HG03064 (cell line): ENCODE measurements around the gene CANT1.
A peak's percentile ranks its signal among the peaks of the same experiment; 100 is the strongest.

Experiments
- ATAC-seq: cut with Tn5 transposase; IDR thresholded peaks from one replicate; pipeline ENCODE4 v1.9.1; 2021; ENCODE audit warnings: low read depth; ENCODE audit not compliant: unreplicated experiment

The CANT1 gene

DNA sequence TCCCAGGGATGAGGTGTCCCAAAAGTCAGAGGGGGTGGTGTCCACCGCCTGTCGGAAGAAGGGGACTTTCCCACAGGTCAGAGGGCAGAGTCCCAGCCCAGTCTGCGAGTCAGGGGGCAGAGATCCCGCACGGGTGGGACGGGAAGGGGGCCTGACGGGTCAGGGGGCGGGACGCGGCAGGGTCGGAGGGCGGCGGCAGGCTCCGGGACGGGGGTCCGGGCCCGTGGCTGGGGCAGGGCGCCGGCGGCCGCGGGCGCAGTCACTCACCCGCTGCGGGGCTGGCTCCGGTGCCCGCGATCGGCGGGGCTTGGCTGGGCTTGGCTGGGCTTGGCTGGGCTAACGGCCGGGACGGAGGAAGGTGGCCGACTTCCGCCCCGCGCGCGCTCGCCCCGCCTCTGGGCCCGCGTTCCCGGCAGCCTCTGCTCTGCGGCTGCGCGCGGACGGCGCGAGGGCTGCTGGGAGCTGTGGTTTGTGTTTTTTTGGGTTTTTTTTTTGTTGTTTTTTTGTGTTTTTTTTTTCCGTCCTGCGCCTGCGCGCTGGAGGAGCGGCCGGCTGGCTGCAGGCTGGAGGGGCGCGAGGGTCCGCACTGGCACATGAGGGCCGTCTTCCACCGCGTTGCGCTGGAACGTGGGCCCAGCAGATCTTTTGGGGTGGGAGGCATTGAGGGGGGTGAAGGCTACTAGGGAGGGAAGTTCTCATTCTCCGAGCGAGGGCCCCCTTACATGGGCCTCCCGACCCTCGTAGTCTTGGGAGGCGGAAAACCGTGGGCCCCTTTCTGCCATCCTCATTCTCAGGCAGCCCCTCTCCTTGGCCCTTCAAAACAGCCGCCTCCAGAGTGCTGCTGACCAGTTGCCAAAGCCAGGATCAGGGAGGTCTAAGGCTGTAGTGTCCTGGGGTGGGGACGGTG lies at the start of gene CANT1:
Gene CANT1, minus strand, starts transcription at position 368 of the 907 bp plus-strand sequence. CDS start 12,142 bp downstream, outside the sequence.
- peak; percentile 60 for ATAC-seq

DNA sequence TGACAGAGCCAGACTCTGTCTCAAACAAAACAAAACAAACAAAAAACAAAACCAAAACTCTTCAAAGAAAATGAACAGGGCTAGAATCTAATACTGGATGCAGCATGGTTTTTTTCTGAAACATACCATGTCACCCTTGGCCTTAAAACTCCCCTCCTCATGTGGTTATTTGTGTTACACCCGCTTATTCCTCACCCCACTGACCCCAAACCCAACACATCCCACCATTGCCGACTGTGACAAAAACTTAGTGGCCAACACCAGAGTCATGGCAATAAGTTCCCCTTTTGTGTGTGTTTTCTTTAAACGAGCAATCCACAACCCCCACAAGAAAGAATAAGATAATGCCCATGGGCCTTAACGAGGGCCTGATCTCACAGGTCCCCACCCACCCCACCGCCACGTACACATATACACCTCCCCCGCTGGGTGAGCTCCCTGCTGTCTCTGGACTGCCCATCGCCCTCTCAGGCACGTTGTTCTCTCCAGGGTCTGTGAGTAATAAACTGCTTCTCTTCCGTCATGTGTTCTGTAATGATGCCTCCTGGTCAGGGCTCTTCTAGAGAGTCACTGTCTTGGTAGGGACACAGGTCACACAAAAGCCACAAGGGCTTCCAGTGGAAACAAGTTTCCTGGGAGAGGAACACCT lies 48.3 kb upstream of the CANT1 start:
- no peak for ATAC-seq

DNA sequence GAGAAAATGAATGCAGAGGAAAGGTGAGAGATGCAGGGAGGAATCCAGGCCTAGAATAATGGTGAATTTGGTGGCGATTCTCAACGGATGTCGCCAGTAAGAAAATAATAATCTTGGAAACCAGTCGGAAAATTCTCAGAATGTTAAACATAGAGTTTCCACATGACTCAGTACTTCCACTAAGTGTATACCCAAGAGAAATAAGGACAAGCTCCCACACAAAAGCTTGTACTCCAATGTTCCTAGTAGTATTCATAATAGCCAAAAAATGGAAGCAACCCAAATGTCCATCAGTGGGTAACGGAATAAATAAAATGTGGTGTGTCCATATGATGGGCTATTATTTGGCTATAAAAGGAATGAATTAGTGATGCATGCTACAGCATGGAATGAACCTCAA lies 45.6 kb upstream of the CANT1 start:
- ATAC-seq = no peak

DNA sequence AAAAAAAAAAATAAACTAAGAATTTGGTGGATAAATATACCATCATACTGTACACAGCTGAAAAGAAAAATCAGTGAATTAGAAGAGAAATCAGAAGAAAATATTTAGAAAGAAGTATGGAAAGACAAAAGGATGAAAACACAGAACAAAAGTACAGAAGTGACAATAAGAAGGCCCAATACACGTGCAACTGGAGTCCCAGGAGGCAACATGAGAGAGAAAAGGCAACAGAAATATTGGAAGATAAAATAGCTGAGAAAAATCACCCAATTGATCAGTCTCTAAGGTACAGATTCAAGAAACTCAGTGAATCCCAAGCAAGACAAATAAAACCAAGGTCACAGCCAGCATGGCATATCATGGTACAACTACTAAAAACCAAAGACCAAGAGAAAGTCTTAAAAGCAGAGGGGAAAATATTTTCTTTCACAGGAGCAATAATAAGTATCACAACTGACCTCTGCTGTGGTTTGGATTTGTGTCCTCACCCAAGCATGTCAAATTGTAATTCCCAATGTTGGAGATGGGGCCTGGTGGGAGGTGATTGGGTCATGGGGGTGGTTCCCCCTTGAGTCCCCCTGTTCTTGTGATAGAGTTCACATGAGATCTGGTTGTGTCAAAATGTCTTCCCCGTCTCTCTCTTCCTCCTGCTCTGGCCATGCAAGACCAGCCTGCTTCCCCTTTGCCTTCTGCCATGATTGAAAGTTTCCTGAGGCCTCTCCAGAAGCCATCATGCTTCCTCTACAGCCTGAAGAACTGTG lies 44.8 kb upstream of the CANT1 start:
- ATAC-seq = no peak

DNA sequence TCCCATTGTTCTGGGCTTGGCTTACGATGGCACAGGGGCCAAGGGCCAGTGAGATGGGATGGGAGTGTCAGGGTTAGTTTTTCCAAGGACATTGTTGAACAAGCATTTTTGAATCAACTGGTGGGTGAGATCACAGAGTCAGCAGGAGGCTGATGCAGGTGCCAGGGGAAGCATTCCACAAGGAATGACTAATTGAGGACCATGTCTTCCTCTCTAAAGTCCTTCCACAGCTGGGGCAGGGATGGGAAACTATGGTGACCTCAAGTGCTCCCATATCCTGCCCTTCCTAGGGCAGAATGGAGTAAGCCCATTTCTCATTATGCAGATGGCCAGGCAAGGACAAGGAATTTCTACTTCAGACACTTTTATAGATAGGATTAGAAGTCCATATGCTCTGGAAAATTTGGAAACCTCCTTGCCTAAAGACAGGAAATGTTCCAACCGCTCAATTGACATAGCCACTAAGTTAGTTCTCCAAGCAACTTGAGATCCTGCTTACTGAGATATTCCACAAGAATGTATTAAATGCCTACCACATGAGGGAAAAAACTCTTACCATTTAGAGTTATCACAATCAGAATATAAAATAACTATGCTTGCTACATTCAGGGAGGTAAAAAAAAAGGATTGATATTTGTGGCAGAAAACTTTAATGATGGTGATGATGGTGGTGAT lies 43.8 kb upstream of the CANT1 start:
- no peak for ATAC-seq

DNA sequence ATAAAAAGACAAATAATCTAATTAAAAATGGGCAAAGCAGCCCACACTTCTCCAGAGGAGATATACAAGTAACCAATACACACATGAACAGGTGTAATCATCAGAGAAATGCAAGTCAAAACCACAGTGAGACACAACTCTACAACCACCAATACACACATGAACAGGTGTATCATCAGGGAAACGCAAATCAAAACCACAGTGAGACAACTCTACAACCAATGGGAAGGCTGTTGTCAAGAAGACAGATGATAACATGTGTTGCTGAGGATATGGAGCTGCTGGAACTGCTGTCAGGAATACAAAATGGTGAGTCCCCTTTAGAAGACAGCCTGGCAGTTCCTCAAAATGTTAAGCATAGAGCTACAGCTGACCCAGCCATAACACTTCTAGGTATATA lies 42.6 kb upstream of the CANT1 start:
- ATAC-seq = no peak

DNA sequence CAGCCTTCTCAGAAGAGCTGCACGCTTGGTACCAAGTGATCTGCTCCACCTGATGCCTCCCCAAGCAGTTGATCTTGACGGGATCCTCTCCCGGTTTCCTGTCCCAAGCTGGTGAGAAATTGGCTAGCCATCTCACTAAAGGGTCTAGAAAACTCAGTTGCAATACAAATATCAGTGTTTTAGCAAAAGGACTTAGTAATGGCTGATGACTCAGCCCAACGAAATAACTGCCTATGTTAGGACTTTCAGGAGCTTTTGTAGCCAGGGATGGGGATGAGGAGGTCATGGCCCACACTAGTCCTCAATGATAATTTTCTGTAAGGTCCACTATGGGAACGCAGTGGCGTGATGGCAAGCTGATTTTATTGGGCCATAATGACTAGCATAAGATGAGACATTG lies 41.7 kb upstream of the CANT1 start:
- no peak for ATAC-seq

DNA sequence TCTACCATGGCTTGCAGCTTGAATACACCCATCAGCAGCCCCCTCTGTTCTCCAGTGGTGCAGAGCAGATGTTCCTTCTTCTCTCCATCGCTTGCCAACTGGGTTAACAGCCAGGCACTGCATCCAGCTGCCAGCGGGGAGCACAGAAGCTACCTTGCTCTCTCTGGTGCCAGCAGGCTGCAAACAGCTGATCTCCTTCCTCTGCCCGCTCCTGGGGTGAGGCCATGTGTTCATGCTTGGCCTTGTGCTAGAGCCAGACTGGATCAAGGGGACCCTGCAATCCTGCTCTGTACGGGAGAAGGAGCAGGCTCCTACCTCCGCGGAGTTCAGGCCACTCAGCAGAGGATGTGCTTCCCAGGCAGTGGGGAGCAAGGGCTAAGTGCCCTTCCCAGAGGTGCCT lies 41.0 kb upstream of the CANT1 start:
- no peak for ATAC-seq

DNA sequence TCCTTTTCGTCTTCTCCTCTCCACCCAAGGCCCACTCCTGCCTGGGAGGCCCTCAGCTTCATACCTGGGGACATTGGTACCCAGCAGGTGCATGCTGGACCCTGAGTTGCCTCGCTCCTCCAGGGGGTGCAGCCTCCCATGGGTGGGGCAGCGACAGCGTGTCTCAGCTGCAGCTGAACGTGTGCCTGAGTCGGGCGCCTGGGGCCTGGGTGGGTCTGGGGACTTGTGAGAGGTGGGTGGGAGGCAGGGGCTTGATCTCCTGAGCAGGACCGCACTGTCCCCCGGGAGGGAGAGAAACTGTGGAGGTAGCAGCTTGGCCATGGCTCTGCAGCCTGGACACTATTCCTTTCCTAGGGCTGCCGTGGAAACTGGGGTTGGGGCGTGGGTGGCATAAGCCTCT lies 40.3 kb upstream of the CANT1 start:
- ATAC-seq = no peak

DNA sequence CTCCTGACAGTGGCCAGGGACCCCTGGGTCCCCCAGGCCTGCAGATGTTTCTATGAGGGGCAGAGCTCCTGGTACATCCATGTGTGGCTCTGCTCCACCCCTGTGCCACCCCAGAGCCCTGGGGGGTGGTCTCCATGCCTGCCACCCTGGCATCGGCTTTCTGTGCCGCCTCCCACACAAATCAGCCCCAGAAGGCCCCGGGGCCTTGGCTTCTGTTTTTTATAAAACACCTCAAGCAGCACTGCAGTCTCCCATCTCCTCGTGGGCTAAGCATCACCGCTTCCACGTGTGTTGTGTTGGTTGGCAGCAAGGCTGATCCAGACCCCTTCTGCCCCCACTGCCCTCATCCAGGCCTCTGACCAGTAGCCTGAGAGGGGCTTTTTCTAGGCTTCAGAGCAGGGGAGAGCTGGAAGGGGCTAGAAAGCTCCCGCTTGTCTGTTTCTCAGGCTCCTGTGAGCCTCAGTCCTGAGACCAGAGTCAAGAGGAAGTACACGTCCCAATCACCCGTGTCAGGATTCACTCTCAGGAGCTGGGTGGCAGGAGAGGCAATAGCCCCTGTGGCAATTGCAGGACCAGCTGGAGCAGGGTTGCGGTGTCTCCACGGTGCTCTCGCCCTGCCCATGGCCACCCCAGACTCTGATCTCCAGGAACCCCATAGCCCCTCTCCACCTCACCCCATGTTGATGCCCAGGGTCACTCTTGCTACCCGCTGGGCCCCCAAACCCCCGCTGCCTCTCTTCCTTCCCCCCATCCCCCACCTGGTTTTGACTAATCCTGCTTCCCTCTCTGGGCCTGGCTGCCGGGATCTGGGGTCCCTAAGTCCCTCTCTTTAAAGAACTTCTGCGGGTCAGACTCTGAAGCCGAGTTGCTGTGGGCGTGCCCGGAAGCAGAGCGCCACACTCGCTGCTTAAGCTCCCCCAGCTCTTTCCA lies 39.5 kb upstream of the CANT1 start:
- ATAC-seq = no peak

DNA sequence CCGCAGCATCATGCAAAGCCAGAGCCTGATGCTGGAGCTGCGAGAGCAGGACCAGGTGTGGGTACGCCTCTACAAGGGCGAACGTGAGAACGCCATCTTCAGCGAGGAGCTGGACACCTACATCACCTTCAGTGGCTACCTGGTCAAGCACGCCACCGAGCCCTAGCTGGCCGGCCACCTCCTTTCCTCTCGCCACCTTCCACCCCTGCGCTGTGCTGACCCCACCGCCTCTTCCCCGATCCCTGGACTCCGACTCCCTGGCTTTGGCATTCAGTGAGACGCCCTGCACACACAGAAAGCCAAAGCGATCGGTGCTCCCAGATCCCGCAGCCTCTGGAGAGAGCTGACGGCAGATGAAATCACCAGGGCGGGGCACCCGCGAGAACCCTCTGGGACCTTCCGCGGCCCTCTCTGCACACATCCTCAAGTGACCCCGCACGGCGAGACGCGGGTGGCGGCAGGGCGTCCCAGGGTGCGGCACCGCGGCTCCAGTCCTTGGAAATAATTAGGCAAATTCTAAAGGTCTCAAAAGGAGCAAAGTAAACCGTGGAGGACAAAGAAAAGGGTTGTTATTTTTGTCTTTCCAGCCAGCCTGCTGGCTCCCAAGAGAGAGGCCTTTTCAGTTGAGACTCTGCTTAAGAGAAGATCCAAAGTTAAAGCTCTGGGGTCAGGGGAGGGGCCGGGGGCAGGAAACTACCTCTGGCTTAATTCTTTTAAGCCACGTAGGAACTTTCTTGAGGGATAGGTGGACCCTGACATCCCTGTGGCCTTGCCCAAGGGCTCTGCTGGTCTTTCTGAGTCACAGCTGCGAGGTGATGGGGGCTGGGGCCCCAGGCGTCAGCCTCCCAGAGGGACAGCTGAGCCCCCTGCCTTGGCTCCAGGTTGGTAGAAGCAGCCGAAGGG lies 38.6 kb upstream of the CANT1 start:
- no peak for ATAC-seq

DNA sequence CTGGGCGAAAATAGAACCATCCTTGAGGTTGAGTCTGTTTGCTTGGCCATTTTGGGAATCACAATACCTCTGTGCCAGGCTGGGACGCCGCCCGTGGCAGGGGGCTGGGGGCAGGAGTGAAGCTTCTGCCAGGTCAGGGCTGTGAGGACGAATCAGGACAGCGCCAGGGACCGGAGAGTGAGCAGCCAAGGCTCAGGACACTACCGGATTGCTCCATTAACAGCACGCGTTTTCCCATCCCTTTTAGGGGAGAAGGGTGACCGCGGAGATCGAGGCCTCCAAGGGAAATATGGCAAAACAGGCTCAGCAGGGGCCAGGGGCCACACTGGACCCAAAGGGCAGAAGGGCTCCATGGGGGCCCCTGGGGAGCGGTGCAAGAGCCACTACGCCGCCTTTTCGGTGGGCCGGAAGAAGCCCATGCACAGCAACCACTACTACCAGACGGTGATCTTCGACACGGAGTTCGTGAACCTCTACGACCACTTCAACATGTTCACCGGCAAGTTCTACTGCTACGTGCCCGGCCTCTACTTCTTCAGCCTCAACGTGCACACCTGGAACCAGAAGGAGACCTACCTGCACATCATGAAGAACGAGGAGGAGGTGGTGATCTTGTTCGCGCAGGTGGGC lies 37.8 kb upstream of the CANT1 start:
- no peak for ATAC-seq

DNA sequence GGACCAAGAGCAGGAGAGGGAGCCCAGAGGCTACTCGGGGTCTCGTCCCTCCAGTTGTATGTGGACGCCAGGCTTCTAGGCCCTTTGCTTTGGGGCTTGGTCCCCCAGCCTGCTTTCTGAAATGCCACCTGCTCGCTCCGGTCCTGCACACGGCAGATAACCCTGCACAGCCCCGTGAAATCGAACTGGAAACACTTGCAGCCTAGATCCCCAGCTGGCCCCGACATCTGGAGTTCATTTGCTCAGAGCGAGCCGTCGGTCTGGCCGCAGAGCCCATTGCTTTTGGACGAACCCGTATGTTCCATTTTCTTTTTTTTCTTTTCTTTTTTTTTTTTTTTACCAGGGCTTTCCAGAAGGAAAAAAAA lies 37.3 kb upstream of the CANT1 start:
- ATAC-seq = no peak

DNA sequence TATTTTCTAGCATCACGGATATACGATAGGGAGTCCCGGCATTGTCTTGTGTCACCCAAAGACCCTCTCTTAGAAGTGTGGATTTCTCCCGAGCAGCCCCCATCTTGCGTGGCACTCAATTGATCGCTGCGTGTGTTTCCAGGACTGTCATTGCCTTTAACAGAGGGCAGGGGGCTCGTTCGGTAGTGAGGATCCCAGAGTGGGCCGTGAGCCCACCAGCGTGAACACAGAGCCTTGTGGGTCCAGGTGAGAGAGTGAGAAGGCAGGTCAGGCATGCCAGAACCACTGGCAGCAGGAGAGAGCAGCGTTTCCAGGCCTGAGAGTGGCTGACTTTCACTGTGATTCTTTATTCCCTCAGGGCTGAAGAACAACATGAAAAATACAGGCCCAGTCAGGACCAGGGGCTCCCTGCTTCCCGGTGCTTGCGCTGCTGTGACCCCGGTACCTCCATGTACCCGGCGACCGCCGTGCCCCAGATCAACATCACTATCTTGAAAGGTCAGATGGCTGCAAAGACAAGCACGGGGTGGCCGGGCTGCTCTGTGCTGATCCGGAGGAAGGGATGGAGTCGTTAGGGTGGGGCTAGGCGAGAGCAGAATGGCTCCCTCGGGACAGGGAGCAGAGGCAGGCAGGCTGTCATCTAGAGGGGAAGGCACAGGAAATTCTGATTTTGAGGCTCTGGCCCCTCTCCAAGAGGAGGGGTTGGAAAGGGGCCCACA lies 36.8 kb upstream of the CANT1 start:
- ATAC-seq = no peak

DNA sequence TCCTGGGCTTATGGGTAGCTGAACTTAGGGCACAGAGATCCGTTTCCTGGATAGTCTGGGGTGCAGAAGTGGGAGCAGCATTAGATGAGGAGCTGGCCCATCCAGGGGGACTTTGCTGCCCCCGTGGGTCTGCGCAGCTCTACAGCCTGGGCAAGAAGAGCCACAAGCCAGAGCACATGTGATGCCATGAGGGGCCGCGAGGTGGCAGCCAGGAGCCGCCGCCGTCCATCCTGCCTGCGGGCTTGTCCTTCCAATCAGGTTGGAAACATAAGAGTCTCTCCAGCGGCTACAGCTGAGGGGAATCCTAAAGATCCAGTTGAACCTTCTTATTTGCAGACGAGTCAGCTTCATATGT lies 36.3 kb upstream of the CANT1 start:
- ATAC-seq = no peak

DNA sequence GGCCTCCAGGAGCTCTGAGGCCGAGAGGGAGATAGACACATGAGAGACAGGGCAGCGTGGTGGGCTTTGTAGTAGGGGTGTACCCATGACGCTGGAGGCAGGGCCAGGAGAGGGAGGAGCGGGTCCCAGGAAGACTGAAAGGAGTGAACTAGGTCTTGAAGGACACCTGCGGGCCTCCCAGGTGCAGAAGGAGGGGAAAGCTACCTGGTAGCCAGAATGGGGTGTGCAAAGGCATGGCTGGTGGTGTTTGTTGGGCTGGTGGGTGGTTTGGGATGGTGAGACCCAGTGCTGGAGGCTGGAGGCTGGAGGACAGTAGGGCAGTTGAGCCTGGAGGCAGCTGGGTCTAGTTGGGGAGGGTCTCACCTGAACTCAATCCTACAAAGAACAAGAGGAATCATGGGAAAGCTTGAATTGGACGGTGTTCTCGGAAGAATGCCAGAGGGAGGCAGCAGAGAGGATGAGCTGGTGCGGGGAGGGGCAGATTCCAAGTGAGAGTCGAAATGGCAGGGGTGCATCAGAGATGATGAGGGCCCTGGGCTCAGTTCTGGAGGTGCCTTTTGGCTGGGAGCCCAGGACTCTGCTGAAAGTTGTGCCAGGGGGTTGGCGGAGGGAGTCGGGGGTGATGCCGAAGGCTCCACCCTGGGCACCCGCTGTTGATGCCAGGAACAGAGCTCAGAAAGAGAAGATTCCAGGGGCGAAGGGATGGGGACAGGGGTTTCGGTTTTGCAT lies 35.6 kb upstream of the CANT1 start:
- ATAC-seq = no peak

DNA sequence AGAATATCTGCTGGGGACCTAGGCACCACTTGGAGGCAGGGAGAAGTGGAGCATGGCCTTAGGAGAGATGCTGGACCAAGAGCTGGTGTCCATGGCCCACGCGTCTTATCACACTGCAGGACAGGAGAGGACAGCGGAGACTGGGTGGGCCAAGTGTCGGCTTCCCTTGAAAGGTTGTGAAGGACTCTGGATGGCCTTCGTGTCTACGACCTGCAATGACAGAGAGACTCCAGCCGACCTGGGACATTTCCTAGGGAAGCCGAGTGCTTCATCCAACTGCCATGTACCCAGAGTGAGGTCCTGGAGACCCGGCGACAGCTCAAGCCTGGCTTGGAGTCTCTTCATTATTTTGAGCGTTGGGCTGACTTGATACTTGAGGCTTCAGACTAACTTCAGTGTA lies 34.9 kb upstream of the CANT1 start:
- no peak for ATAC-seq
